GM15510 (cell line): ENCODE data around the gene PPP1R3F.

Experiments
- POLR2A ChIP-seq: IDR thresholded peaks from 3 replicates; pipeline ENCODE4 v1.6.1; 2011; ENCODE audit warnings: borderline replicate concordance; ENCODE audit not compliant: insufficient read length; ENCODE audit errors: extremely low read depth

Gene PPP1R3F, protein sequence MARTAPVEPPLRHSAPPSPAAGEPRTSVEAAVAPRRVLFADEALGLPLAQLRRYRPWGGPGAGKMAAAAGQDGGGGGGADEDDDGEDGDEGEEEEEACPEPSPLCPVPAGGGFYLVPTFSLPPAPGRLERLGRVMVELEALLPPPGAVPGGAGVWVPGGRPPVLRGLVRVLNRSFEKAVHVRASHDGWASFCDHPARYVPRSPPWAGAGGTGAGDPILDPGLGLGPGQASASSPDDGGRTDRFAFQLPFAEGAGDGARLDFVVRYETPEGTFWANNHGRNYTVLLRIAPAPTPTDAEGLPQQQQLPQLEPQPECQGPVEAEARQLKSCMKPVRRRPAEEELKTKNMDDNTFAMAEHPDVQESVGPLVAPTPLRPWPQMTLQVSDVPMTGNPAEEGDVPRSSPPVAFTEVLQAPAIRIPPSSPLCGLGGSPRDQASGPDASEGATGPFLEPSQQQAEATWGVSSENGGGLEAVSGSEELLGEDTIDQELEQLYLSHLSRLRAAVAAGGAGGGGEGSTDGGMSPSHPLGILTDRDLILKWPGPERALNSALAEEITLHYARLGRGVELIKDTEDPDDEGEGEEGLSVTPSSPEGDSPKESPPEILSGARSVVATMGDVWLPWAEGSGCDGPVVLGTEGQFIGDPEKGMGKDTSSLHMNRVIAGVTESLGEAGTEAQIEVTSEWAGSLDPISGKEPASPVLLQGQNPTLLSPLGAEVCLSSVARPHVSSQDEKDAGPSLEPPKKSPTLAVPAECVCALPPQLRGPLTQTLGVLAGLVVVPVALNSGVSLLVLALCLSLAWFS

DNA sequence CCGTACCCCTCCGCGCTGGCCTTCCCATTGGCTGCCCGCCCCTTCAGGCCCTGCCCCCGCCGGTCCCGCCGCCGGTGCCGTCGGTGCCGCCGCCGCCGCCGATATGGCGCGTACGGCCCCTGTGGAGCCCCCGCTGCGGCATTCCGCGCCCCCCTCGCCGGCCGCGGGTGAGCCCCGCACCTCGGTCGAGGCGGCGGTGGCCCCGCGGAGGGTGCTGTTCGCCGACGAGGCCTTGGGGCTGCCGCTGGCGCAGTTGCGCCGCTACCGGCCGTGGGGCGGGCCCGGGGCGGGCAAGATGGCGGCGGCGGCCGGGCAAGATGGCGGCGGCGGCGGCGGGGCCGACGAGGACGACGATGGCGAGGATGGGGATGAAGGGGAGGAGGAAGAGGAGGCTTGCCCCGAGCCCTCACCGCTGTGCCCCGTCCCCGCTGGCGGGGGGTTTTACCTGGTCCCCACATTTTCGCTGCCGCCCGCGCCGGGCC lies at the start of gene PPP1R3F:
Gene PPP1R3F (plus strand): TSS at position 27 of the 482 bp plus-strand sequence. CDS start 77 bp downstream, at position 104.
- peak; percentile 62 for TF ChIP-seq POLR2A

DNA sequence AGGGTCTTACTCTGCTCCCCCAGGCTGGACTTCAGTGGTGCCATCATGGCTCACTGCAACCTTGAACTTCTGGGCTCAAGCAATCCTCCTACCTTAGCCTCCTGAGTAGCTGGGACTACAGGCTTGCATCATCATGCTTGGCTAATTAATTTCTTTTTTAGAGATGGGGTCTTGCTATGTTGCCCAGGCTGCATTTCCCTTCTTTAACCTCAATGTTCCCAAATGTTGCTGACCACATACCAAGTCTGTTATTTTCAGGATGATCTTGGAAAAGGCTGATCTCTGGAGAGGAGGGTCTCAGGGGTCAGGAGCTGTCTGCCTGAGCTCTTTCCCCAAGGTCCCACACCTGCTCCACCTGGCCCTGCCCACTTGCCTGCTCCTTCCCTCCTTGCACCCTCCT lies 49.5 kb upstream of the PPP1R3F start:
- TF ChIP-seq POLR2A: no peak

DNA sequence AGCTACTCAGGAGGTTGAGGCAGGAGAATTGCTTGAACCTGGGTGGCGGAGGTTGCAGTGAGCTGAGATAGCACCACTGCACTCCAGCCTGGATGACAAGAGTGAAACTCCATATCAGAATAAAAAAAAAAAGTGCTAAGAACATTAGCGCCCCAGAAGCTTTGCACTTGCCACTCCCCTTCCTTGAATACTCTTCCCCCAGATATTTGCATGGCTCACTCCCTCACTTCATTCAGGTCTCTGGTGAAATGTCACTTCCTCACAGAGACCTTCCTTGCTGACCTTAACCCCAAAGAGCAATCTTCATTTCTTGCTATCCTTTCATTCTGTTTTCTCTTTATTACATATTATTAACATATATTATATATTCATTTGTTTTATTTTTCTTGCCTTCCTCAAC lies 47.7 kb upstream of the PPP1R3F start:
- TF ChIP-seq POLR2A: no peak

DNA sequence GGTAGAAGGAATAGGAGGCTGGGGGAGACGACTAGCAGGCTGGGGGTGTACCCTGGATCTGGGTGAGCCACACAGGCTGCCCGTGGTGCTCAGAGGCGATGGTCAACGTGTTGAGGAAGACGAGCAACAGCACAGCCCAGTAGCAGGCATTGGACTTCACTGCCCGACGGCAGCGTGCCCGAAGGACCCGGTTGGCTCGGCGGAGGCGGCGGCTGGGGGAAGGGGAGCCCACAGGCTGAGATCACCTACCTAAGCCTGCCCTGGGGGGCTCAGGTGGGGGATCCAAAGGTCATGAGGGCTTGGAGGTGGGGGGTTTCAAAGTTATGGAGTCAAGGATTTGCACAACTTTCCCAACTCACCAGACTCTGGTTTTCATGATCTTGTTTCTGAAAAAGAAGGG lies 43.7 kb upstream of the PPP1R3F start:
- TF ChIP-seq POLR2A: no peak

DNA sequence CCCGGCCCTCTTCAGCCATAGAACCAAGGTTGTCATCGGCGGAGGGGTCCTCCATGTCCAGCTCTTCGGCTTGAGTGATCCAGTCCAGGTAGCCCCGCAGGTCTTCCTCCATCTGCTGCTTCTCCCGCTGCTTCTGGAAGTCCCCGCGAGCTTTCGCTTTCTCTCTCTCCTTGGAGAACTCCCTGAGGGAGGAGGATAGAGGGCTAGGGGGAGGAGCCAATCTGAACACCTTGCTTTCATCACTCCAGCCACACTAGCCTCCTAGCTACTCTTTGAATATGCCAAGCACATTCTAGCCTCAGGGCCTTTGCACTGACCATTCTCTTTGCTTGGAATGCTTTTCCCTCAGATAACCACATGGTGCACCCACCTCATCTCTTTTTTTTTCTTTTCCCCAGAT lies 42.6 kb upstream of the PPP1R3F start:
- TF ChIP-seq POLR2A: no peak

DNA sequence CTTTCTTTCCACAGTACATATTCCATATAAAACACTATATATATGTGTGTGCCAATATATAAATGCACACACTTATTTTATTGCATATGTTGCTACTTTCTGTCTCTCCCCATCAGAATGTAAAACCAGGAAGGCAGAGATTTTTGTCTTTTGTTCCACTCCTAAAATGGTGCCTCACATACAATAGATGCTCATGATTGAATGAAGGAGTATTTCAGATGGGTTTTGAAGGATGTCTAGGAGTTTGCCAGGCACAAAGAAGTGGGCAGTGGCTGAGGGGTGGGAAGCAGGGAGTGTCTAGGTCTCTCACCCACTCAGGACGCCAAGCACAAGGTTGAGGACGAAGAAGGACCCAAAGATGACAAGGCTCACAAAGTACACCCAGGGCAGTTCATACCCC lies 41.9 kb upstream of the PPP1R3F start:
- no peak for TF ChIP-seq POLR2A

DNA sequence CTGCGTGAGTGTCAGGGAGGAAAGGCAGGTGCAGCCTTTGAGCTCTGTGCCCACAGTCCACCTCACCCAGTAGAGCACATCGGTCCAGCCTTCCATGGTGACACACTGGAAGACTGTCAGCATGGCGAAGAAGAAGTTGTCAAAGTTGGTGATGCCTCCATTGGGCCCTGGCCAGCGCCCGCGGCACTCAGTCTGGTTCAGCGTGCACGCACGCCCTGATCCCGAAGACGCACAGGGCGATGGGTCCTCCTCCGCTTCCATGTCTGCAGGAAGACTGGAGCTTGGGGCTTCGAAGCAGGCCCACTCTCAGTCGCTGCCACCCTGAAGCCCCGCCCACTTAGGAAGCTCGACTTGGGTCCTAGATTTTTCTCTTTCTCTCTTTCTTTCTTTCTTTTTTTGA lies 41.4 kb upstream of the PPP1R3F start:
- TF ChIP-seq POLR2A: no peak

DNA sequence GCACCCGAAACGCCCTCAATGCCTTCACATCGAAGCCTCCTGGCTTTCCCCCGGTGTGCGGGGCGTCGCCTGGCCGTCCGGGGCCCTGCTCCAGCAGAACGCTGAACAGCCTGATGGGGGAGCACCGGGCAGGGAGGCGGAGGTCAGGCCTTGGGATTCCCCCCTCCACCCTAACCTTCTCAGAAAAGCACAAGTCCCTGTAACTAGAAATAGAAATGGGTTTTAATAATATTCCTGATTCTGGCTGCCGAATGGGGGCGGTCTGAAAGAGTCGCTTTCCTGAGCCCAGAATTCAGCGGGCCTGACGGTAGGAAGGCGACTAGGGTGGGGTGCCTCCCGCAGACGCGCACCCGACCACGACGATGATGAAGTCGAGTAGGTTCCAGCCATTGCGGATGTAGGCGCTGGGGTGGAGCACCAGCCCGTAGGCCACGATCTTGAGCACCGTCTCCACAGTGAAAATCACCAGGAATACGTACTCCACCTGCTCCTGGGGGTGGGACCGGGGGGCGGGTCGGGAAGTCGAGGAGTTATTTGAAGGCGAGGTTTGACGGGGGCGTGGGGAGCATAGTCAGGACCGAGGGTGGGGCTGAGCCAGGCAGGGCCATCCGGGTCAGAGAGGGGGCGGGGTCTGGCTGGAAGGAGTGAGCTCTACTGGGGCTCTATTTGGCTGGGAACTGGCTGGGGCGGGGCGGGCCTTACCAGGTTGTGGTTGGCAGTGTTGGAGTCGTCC lies 38.9 kb upstream of the PPP1R3F start:
- no peak for TF ChIP-seq POLR2A

DNA sequence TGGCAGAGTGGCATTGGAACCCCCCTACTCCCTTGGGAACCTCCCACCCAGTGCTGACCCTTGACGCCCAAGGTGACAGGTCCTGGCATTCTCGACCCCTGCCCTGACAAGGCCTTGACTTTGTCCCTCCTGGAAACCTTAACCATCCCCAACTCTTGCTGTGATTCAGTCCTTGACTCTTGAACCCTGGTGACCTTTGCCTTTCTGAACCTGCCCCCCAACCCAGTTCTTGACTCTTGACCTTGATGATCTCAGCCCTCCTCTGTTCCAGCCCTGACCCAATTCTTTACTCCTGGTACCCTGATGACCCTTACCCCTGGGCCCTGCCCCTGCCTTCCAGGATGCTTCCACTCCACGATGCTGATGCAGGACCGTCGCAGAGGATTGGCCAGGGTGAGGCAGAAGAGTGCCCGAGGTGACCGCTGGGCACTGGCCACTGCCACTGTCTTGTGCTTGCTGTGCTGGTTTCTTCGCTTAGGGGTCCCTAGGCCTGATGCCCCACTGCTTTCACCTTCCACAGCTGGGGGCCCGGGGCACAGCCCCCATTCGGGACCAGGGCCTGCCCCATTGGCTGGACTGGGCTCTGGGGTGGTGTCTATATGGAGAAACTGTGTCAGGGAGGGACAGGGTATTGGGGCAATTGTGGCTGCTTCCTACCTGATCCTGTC lies 38.1 kb upstream of the PPP1R3F start:
- no peak for TF ChIP-seq POLR2A

DNA sequence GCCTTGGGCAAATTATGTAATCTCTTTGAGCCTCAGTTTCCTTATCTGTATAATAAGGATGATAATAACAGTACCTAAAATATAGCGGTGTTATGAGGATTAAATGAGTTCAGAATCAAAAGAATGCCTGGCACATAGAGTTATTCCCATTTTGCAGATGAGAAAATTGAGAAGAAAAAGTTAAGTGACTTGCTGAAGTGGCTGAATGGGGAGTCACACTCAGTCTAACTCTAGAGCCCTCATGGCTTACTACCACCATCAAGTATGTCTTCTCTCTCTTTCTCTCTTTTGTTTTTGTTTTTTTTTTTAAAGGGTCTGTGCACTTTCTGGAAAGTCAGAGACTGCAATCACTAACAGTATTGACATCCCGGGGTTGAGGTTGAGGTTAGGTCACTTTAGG lies 37.1 kb upstream of the PPP1R3F start:
- TF ChIP-seq POLR2A: no peak

DNA sequence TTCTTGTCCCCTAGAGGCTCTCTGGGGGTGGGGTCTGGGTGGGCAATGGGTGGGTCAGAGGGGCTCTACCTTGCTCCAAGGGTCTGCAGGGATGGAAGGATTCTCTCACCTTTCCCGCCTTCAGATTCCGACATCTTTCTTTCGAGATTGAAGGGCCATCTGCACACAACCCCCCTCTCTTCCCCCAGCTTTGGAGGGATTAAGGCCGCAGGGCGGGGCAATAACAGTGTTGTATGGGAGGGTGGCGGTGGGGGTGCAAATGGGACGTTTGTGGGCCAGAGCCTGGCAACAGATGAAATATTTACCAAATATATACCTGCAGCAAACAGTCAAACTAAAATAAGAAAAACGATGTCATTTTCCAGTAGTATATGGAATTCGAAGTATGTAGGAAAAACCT lies 36.4 kb upstream of the PPP1R3F start, which contains the start of gene CACNA1F:
Gene CACNA1F (minus strand): TSS at position 165 of the 400 bp plus-strand sequence. CDS start 31 bp downstream, at position 134.
- TF ChIP-seq POLR2A: no peak

DNA sequence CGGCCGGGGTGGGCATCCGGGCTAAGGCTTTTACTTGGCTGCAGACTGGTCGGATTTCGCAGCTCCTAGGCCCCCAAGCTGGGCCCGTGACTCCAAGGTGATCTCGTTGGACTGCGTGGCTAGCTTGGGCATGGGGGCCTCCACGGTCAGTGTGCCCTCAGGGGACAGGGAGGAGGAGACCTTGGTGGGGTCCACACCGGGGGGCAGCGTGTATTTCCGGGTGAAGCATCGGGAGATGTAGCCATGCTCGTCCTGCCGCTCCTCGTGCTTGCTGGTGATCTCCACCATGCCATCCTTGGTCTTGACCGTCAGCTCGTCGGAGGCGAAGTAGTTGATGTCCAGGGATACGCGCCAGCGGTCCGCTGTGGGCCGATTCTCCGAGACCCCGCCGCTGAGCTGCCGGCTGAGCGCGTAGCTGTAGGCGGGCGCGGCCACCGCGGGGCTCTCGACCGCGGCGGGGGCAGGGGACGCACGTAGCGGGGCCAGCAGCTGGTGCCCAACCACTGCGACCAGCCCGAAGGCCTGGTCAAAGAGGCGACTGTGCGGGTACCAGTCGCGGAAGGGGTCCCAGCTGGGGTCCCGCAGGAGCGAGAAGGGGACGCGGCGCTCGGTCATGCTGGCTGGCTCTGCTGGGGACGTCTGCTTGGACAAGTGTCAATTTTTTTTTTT lies 35.6 kb upstream of the PPP1R3F start:
- TF ChIP-seq POLR2A: no peak

DNA sequence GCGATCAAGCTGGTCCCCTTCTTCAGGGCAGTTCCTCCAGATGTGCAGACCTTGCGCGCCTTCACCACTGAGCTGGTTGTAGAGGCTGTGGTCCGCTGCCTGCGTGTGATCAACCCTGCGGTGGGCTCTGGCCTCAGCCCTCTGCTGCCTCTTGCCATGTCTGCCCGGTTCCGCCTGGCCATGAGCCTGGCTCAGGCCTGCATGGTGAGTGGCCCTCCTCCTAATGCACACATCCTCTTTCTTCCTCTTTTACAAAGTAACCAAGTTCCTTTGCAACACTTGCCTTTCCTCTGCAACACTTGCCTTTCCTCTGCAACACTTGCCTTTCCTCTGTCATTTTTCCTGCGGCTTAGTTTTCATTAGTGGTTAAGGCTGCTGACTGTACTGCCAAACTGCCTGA lies 32.5 kb upstream of the PPP1R3F start:
- TF ChIP-seq POLR2A: no peak

DNA sequence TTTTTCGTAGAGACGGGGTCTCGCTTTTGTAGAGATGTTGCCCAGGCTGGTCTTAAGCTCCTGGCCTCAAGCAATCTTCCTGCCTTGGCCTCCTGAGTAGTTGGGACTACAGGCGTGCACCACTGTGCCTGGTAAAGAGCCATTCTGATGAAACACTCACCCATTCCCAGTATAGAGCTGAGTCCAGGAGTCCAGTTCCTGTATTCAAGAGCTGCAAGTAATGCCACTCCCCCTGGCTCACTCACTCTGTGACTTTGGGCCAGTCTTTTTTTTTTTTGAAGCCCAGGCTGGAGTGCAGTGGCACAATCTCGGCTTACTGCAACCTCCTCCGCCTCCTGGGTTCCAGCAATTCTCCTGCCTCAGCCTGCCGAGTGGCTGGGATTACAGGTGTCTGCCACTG lies 30.9 kb upstream of the PPP1R3F start:
- TF ChIP-seq POLR2A: no peak

DNA sequence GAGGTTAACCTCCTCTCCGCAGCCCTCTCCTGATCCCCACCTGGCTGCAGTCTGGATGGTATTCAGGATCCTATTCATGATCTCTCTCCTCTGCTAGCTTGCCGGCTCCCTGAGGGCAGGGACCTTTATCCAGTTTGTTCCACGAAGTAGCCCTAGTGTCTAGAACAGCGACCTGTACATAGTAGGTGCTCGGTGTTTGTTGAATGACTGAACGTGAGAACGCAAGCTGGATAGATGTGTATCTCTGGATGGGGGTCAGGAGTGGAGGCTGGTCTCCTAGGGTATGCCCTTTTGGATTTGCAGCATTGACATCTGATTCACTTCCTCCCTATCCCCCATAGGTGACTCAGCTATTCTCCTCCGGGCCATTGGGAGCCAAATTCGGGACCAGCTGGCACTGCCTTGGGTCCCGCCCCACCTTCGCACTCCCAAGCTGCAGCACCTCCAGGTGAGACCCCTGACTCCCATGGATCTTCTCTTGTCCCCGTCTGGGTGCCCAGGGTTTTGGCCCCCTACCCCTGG lies 27.0 kb upstream of the PPP1R3F start:
- TF ChIP-seq POLR2A: no peak

DNA sequence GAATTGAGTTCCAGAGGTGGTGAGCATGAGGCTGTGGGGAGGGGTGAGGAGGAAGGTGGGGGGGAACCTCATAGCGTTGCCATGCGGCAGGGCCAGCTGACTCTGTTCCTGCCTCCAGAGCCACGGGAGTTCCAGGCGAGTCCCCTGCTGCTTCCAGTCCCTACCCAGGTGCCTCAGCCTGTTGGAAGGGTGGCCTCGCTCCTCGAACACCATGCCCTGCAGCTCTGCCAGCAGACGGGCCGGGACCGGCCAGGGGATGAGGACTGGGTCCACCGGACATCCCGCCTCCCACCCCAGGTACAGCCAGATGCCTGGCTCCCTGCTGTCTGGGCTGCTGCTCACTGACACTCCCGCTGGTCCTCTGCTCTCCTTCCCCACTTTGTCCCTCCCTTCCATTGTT lies 26.4 kb upstream of the PPP1R3F start:
- TF ChIP-seq POLR2A: no peak
